ENCODE measurements around the gene C14orf93. TPM values are rescaled to one million over a fixed set of nuclear protein-coding genes. Genes with fewer than 3 reads are reported as not detected.
A peak's percentile ranks its signal among the peaks of the same experiment; 100 is the strongest.

Gene C14orf93
- total RNA-seq, 1 donor from 2014 or later = 9.7 TPM

- H3K36me3 ChIP-seq (ENCODE audit: control insufficient read depth, insufficient read depth, low read length) = no peaks in the 10 kb centered on the region
- no peak for TF ChIP-seq CTCF (IDR thresholded peaks at IDR 0.05; ENCODE audit: insufficient read depth, low read length, poor library complexity, severe bottlenecking)
- H3K27me3 ChIP-seq (ENCODE audit: control insufficient read depth, insufficient read depth, low read length) = no peaks in the 10 kb centered on the region
- DNase-seq (ENCODE audit: low read depth) = no peak
- peak overlapping the region; percentile 89 for H3K4me3 ChIP-seq (ENCODE audit: low read depth, low read length)
These were observed 28.7 kb downstream of the C14orf93 start for GRCh38 chr14:22981090-22981875.

GRCh38 chr14:22980672-22981089 is 29.3 kb downstream of the C14orf93 start:
- H3K36me3 ChIP-seq (ENCODE audit: control insufficient read depth, insufficient read depth, low read length) = no peaks in the 10 kb centered on the region
- TF ChIP-seq CTCF (IDR thresholded peaks at IDR 0.05; ENCODE audit: insufficient read depth, low read length, poor library complexity, severe bottlenecking) = no peak
- DNase-seq (ENCODE audit: low read depth) = no peak
- H3K27me3 ChIP-seq (ENCODE audit: control insufficient read depth, insufficient read depth, low read length) = no peaks in the 10 kb centered on the region
- H3K4me3 ChIP-seq (ENCODE audit: low read depth, low read length) = peak overlapping the region; percentile 89

GRCh38 chr14:22979748-22980392 is 30.1 kb downstream of the C14orf93 start:
- H3K4me3 ChIP-seq (ENCODE audit: low read depth, low read length) = peak overlapping the region; percentile 89
- no peaks in the 10 kb centered on the region for H3K36me3 ChIP-seq (ENCODE audit: control insufficient read depth, insufficient read depth, low read length)
- H3K27me3 ChIP-seq (ENCODE audit: control insufficient read depth, insufficient read depth, low read length) = no peaks in the 10 kb centered on the region
- TF ChIP-seq CTCF (IDR thresholded peaks at IDR 0.05; ENCODE audit: insufficient read depth, low read length, poor library complexity, severe bottlenecking) = no peak
- no peak for DNase-seq (ENCODE audit: low read depth)

- H3K27me3 ChIP-seq (ENCODE audit: control insufficient read depth, insufficient read depth, low read length) = no peaks in the 10 kb centered on the region
- DNase-seq (ENCODE audit: low read depth) = no peak
- no peaks in the 10 kb centered on the region for H3K36me3 ChIP-seq (ENCODE audit: control insufficient read depth, insufficient read depth, low read length)
- H3K4me3 ChIP-seq (ENCODE audit: low read depth, low read length) = peak overlapping the region; percentile 89
- no peak for TF ChIP-seq CTCF (IDR thresholded peaks at IDR 0.05; ENCODE audit: insufficient read depth, low read length, poor library complexity, severe bottlenecking)
These were observed 30.8 kb downstream of the C14orf93 start for GRCh38 chr14:22978981-22979671.

GRCh38 chr14:22978487-22978837 is 31.5 kb downstream of the C14orf93 start:
- Histone ChIP-seq H3K4me3 (ENCODE audit: low read depth, low read length) (no peak overlapping the region), H3K36me3 (ENCODE audit: control insufficient read depth, insufficient read depth, low read length) (peaks cover 2% of the 10 kb centered on the region), H3K27me3 (ENCODE audit: control insufficient read depth, insufficient read depth, low read length) (no peaks in the 10 kb centered on the region)
- TF ChIP-seq CTCF (IDR thresholded peaks at IDR 0.05; ENCODE audit: insufficient read depth, low read length, poor library complexity, severe bottlenecking) = no peak
- DNase-seq (ENCODE audit: low read depth) = no peak

All from kidney epithelial cell (primary cell).